HepG2 (cell line): ENCODE results near the gene STX1B. TPM values are rescaled to one million over a fixed set of nuclear protein-coding genes. Genes with fewer than 3 reads are reported as not detected.
A peak's percentile ranks its signal among the peaks of the same experiment; 100 is the strongest.

Experiments
- CENPBD1 ChIP-seq: sonication (generic); formaldehyde crosslinking; IDR thresholded peaks from 2 replicates; pipeline ENCODE4 v1.8.0; 2022; ENCODE audit warnings: missing genetic modification reagents, low read depth, mild to moderate bottlenecking, borderline replicate concordance
- EED ChIP-seq: sonication (generic); formaldehyde crosslinking; IDR thresholded peaks from 2 replicates; pipeline ENCODE4 v1.5.0; 2020; ENCODE audit warnings: mild to moderate bottlenecking, missing genetic modification reagents
- FOSL2 ChIP-seq: sonication (generic); formaldehyde crosslinking; IDR thresholded peaks from 2 replicates; pipeline ENCODE4 v1.4.0; 2020; ENCODE audit warnings: missing genetic modification reagents
- HOMEZ ChIP-seq: IDR thresholded peaks from 2 replicates; pipeline ENCODE4 v1.6.1; 2016; ENCODE audit warnings: low read depth
- HOXA7 ChIP-seq: sonication (generic); formaldehyde crosslinking; IDR thresholded peaks from 2 replicates; pipeline ENCODE4 v1.8.1; 2022; ENCODE audit warnings: mild to moderate bottlenecking, missing genetic modification reagents, moderate library complexity
- MTA1 ChIP-seq: sonication (generic); formaldehyde crosslinking; IDR thresholded peaks from 2 replicates; pipeline ENCODE4 v1.4.0; 2020; ENCODE audit warnings: missing genetic modification reagents, mild to moderate bottlenecking, borderline replicate concordance
- MYPOP ChIP-seq: sonication (generic); formaldehyde crosslinking; IDR thresholded peaks from 2 replicates; pipeline ENCODE4 v1.8.1; 2023; ENCODE audit warnings: mild to moderate bottlenecking, moderate library complexity, missing genetic modification reagents
- PAX8 ChIP-seq: sonication (generic); formaldehyde crosslinking; IDR thresholded peaks from 2 replicates; pipeline ENCODE4 v1.8.0; 2022; ENCODE audit warnings: mild to moderate bottlenecking, missing genetic modification reagents, borderline replicate concordance
- PRMT3 ChIP-seq: sonication (generic); formaldehyde crosslinking; IDR thresholded peaks from 2 replicates; pipeline ENCODE4 v1.8.1; 2022; ENCODE audit warnings: low read depth, mild to moderate bottlenecking, moderate library complexity, missing genetic modification reagents, borderline replicate concordance
- RFXANK ChIP-seq: IDR thresholded peaks from 2 replicates; pipeline ENCODE4 v1.6.1; 2016
- SIN3B ChIP-seq: fragments of 150-350 bp; IDR thresholded peaks from 2 replicates; pipeline ENCODE4 v1.6.1; 2014; ENCODE audit warnings: low read length
- SSRP1 ChIP-seq: IDR thresholded peaks from 2 replicates; pipeline ENCODE4 v1.6.1; 2016; ENCODE audit warnings: control low read depth
- THYN1 ChIP-seq: sonication (generic); formaldehyde crosslinking; IDR thresholded peaks from 2 replicates; pipeline ENCODE4 v1.8.1; 2023; ENCODE audit warnings: low read depth, mild to moderate bottlenecking, moderate library complexity, missing genetic modification reagents, borderline replicate concordance
- ZBTB3 ChIP-seq: sonication (generic); formaldehyde crosslinking; IDR thresholded peaks from 2 replicates; pipeline ENCODE4 v1.4.0; 2020; ENCODE audit warnings: low read depth, mild to moderate bottlenecking, moderate library complexity, missing genetic modification reagents, borderline replicate concordance
- ZNF101 ChIP-seq: sonication (generic); formaldehyde crosslinking; IDR thresholded peaks from 2 replicates; pipeline ENCODE4 v1.4.0; 2020; ENCODE audit warnings: mild to moderate bottlenecking, low read depth, missing genetic modification reagents, borderline replicate concordance
- ZNF124 ChIP-seq: sonication (generic); formaldehyde crosslinking; IDR thresholded peaks from 2 replicates; pipeline ENCODE4 v1.4.0; 2020; ENCODE audit warnings: missing genetic modification reagents
- ZNF407 ChIP-seq: sonication (generic); formaldehyde crosslinking; IDR thresholded peaks from one replicate; pipeline ENCODE4 v1.5.1; 2020; ENCODE audit warnings: mild to moderate bottlenecking, missing genetic modification reagents; ENCODE audit errors: not compliant biosample characterization
- ZNF441 ChIP-seq: sonication (generic); formaldehyde crosslinking; IDR thresholded peaks from 2 replicates; pipeline ENCODE4 v1.7.0; 2021; ENCODE audit warnings: missing genetic modification reagents, borderline replicate concordance
- ZNF773 ChIP-seq: sonication (generic); formaldehyde crosslinking; IDR thresholded peaks from 2 replicates; pipeline ENCODE4 v1.4.0; 2020; ENCODE audit warnings: missing genetic modification reagents, borderline replicate concordance
- polyA plus RNA-seq, 8 experiments: library from polyadenylated mRNA; depleted of rRNA in 3 of 8; stranded (reverse) in 7 of 8; unstranded in 1 of 8; fragments of >200 nt; fragmentation: Illumina TruSeq in 4 of 8; extraction: Trizol in 4 of 8; gene quantifications; 2 replicates each; pipeline versions ENCODE4 v1.2.1 to v1.2.3, GENCODE V29; 2011 to 2016; ENCODE audit warnings: low read depth in 4 of 8, missing spikeins in 1 of 8, mixed read lengths in 1 of 8; ENCODE audit not compliant: insufficient read depth in 1 of 8
- total RNA-seq, 5 experiments: library from RNA; depleted of rRNA; stranded (reverse); fragments of >200 nt; fragmentation: Illumina TruSeq; extraction: Trizol; gene quantifications; 2 replicates each; pipeline ENCODE4 v1.2.3, GENCODE V29; 2016; ENCODE audit warnings: low read depth in 1 of 5

The STX1B gene
- total and polyA plus RNA-seq, 2 of the 13 experiments (the other 11 are each of a cell fraction or from before 2014, with no cell fraction given), result 2.1 to 3.0 TPM

- no peak for TF ChIP-seq ZNF101 (CRISPR knock-in tag)
- TF ChIP-seq THYN1, result no peak
- TF ChIP-seq PAX8, result 0 out of 2 replicates have a peak, but pooled peaks have one; percentile 57
- TF ChIP-seq EED (CRISPR knock-in tag), result no peak; the same call in 1 of the 2 replicates
- peak; percentile 77 for TF ChIP-seq ZNF407
- TF ChIP-seq SSRP1 (CRISPR knock-in tag), result no peak
- TF ChIP-seq MYPOP (CRISPR knock-in tag), result no peak; the same call in 1 of the 2 replicates
- no peak for TF ChIP-seq SIN3B
- no peak for TF ChIP-seq CENPBD1 (CRISPR knock-in tag)
- peak; percentile 37; the same call in 1 of the 2 replicates for TF ChIP-seq MTA1 (CRISPR knock-in tag)
- TF ChIP-seq ZNF441, result 0 out of 2 replicates have a peak, but pooled peaks have one; percentile 10
- no peak for TF ChIP-seq HOMEZ (CRISPR knock-in tag)
- no peak for TF ChIP-seq HOXA7
- TF ChIP-seq ZBTB3, result peak; percentile 85; the same call in 1 of the 2 replicates
- no peak for TF ChIP-seq PRMT3 (CRISPR knock-in tag)
- no peak for TF ChIP-seq ZNF773 (CRISPR knock-in tag)
- no peak for TF ChIP-seq RFXANK (CRISPR knock-in tag)
- TF ChIP-seq ZNF124, result peak; percentile 50; the same call in 1 of the 2 replicates
- TF ChIP-seq FOSL2 (CRISPR knock-in tag), result peak; percentile 33; the same call in 1 of the 2 replicates
These were observed 56.8 kb downstream of the STX1B start (continued) for GRCh38 chr16:30953511-30954124.
